ENCODE data around the gene PPP1R36. TPM values are rescaled to one million over a fixed set of nuclear protein-coding genes. Genes with fewer than 3 reads are reported as not detected.

The PPP1R36 gene
- total RNA-seq, 1 donor from 2014 or later, result not detected

DNA sequence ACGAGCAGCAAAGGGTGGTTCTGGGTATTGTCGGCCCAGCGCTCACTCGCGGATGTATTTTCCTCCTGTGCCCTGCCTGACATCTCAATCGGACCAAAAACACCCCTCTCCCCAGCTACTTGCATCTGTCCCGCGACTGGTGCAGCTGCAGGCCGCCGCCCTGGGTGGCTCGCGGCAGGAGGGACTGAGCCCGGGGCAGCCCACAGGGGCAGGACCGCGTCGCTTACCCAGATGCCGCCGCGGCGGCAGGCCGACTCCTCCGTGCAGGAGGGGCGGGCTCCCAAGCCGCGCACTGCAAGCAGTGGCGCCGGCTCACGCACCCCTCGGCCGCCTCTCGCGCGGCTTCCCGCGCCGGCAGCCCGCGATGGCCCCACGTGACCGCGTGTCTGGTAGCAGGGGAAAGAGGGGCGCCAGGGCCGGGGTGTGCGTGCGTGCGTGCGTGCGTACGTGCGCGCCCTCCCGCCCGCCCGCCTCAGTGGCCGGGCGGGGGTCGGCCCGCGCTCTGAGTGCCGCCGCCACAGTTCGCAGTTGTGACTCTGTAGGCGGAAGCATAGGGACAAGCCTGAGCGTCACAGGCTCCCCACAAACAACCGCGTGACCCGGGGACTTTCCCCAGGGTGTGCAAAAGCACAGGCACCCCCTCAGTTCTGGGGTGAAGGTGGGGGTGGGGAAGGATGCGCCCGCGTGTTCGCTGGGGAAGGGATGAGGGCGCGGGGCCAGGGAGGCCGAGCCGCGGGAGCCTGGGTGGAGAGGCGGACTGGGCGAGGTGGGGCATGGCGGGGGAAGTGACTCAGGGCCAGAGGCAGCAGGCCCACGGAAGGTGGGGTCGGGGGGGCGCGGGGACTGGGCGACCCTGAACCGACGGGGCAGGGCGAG, 46.1 kb upstream of the PPP1R36 start, which contains the start of gene ZBTB25:
ZBTB25 (minus strand) TSS at position 405 of the 876 bp plus-strand sequence. CDS start 13,305 bp downstream, outside the sequence.
- no peaks in the 10 kb centered on the region for H3K36me3 ChIP-seq
- TF ChIP-seq, protein P1, sequence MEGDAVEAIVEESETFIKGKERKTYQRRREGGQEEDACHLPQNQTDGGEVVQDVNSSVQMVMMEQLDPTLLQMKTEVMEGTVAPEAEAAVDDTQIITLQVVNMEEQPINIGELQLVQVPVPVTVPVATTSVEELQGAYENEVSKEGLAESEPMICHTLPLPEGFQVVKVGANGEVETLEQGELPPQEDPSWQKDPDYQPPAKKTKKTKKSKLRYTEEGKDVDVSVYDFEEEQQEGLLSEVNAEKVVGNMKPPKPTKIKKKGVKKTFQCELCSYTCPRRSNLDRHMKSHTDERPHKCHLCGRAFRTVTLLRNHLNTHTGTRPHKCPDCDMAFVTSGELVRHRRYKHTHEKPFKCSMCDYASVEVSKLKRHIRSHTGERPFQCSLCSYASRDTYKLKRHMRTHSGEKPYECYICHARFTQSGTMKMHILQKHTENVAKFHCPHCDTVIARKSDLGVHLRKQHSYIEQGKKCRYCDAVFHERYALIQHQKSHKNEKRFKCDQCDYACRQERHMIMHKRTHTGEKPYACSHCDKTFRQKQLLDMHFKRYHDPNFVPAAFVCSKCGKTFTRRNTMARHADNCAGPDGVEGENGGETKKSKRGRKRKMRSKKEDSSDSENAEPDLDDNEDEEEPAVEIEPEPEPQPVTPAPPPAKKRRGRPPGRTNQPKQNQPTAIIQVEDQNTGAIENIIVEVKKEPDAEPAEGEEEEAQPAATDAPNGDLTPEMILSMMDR (IDR thresholded peaks at IDR 0.05), result no peak
- no peaks in the 10 kb centered on the region for H3K9me3 ChIP-seq
- DNase-seq (ENCODE audit: low spot score in 2 of 2), result peak; percentile 86 to 96
- H3K27ac ChIP-seq, result peak within 1 kb of the TSS; percentile 99
- H3K4me1 ChIP-seq, result peaks cover 13 to 44% of the 10 kb centered on the region in 2 donors
- H3K4me3 ChIP-seq, result peak within 1 kb of the TSS; percentile 91 to 94
- intact Hi-C loops (cut with DNase I), result loop anchor here (1.0 to 10.0 kb wide), 3 partner anchors 37 to 859 kb away; partner anchors contain the start of genes HSPA2, MTHFD1 and WDR89
- no peaks in the 10 kb centered on the region for H3K27me3 ChIP-seq

DNA sequence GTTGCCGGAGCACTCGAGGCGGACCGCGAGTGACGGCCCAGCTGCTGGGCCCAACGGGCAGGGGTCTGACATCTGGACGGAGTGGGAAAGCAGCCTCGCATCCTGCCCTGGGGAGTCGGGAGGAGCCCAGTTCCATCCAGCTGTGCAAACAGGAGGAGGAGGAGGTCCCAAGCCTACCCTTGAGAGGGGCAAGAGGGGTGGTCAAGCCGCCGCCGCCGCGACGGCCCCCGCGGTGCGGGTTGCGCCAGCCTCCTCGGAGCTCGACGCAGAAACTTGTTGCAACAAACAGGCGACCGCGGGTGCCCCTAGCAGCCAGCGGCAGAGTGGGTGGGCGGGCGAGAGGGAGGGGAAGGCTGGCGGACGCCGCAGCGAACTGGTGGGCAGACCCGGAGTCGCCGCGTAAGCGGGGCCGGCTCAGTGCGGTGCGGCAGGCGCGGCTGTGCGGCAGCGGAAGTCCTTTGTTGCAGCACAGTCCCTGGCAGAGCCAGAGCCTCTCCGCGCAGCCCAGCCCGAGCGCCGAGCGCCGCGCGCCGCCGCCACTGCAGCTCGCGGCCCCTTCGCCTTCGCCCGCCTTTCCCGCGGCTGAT, 45.4 kb upstream of the PPP1R36 start, which contains the start of gene ZBTB1:
ZBTB1 (plus strand) TSS at position 461 of the 587 bp plus-strand sequence. CDS start 16,735 bp downstream, outside the sequence.
- peak within 1 kb of the TSS; percentile 99 for H3K27ac ChIP-seq
- H3K9me3 ChIP-seq, result no peaks in the 10 kb centered on the region
- peak; percentile 19 to 92 for DNase-seq (ENCODE audit: low spot score in 2 of 2)
- intact Hi-C loops (cut with DNase I), result loop anchor here (1.0 to 10.0 kb wide), 2 partner anchors 116 to 860 kb away; partner anchors contain the start of genes MTHFD1 and WDR89
- peaks cover 16 to 44% of the 10 kb centered on the region in 2 donors for H3K4me1 ChIP-seq
- TF ChIP-seq, protein P1 (IDR thresholded peaks at IDR 0.05), result no peak
- peak within 1 kb of the TSS; percentile 91 to 94 for H3K4me3 ChIP-seq
- no peaks in the 10 kb centered on the region for H3K27me3 ChIP-seq
- H3K36me3 ChIP-seq, result no peaks in the 10 kb centered on the region

GRCh38 chr14:64504897-64505794, 44.6 kb upstream of the PPP1R36 start:
- Histone ChIP-seq H3K36me3 (no peaks in the 10 kb centered on the region), H3K27ac (peak overlapping the region; percentile 99), H3K27me3 (no peaks in the 10 kb centered on the region), H3K4me3 (peak overlapping the region; percentile 91 to 94), H3K4me1 (peaks cover 16 to 44% of the 10 kb centered on the region in 2 donors), H3K9me3 (no peaks in the 10 kb centered on the region)
- peak; percentile 75 to 95 for DNase-seq (ENCODE audit: low spot score in 2 of 2)
- TF ChIP-seq, protein P1 (IDR thresholded peaks at IDR 0.05), result no peak
- intact Hi-C loops (cut with DNase I), result loop anchor here (1.0 to 10.0 kb wide), 2 partner anchors 117 to 860 kb away; partner anchors contain the start of genes MTHFD1 and WDR89

DNA sequence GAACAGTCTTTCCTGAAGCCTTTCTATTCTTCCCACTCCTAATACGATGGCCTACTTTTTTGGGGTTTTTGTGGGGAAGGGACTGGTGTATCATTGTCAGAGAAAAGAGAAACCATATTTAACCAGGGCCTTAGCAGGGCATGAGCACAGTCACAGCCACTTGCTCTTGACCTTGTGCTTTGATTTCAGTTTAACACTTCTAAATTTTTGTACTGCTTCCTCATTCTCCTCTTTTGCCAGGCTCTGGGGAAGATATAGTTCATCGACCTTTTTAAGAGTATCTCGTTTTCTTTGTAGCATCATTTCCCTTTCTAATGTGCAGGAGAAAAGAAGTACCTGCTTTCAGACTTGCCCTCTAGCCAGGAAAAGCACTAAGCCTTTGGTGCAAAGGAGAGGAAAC, 43.0 kb upstream of the PPP1R36 start:
- no peaks in the 10 kb centered on the region for H3K9me3 ChIP-seq
- H3K36me3 ChIP-seq, result no peaks in the 10 kb centered on the region
- peak overlapping the region; percentile 91 to 94 for H3K4me3 ChIP-seq
- no peak for DNase-seq (ENCODE audit: low spot score in 2 of 2)
- peaks cover 11 to 41% of the 10 kb centered on the region in 2 donors for H3K4me1 ChIP-seq
- no peaks in the 10 kb centered on the region for H3K27me3 ChIP-seq
- TF ChIP-seq, protein P1 (IDR thresholded peaks at IDR 0.05), result no peak
- intact Hi-C loops (cut with DNase I), result loop anchor here (10.0 kb wide), 1 partner anchor 862 kb away; the partner anchor contains the start of gene WDR89
- peak overlapping the region in 1 of 2 donors; percentile 99 for H3K27ac ChIP-seq
